ENCODE results near the gene CCDC192.
A peak's percentile ranks its signal among the peaks of the same experiment; 100 is the strongest.

CCDC192 gene

GRCh38 chr5:127871503-127872153 lies 168.4 kb downstream of the CCDC192 start:
- H3K4me1 ChIP-seq (ENCODE audit: insufficient read depth, low read length, poor library complexity, severe bottlenecking), result no peaks in the 10 kb centered on the region
- H3K27me3 ChIP-seq (ENCODE audit: insufficient read depth, low read length, poor library complexity, severe bottlenecking), result no peaks in the 10 kb centered on the region
- H3K36me3 ChIP-seq (ENCODE audit: insufficient read depth, low read length), result no peaks in the 10 kb centered on the region
- TF ChIP-seq CTCF (conservative IDR thresholded peaks at IDR 0.05; ENCODE audit: low read length), result no peak
- H3K79me2 ChIP-seq (ENCODE audit: insufficient read depth, low read length), result no peaks in the 10 kb centered on the region
- no peaks in the 10 kb centered on the region for H4K20me1 ChIP-seq (ENCODE audit: insufficient read depth, low read length, poor library complexity, severe bottlenecking)
- no peaks in the 10 kb centered on the region for H3K9me3 ChIP-seq (ENCODE audit: insufficient read depth, low read depth, low read length)
- H3K9ac ChIP-seq (ENCODE audit: low read depth, low read length, poor library complexity, severe bottlenecking), result no peak overlapping the region
- no peak overlapping the region for H3K4me3 ChIP-seq (ENCODE audit: low read length, poor library complexity, severe bottlenecking)
- no peak overlapping the region for H2AFZ ChIP-seq (ENCODE audit: low read length)
- no peak overlapping the region for H3K4me2 ChIP-seq (ENCODE audit: low read depth, low read length, poor library complexity, severe bottlenecking)
- H3F3A ChIP-seq (ENCODE audit: low read depth), result no peaks in the 10 kb centered on the region
- H3K9me2 ChIP-seq (replicated peaks; ENCODE audit: low read depth, low read length), result no peaks in the 10 kb centered on the region

- no peak overlapping the region for H2AFZ ChIP-seq (ENCODE audit: low read length)
- H3K9me3 ChIP-seq (ENCODE audit: insufficient read depth, low read depth, low read length), result no peaks in the 10 kb centered on the region
- no peak overlapping the region for H3K4me2 ChIP-seq (ENCODE audit: low read depth, low read length, poor library complexity, severe bottlenecking)
- H3K9me2 ChIP-seq (replicated peaks; ENCODE audit: low read depth, low read length), result no peaks in the 10 kb centered on the region
- no peak for TF ChIP-seq CTCF (conservative IDR thresholded peaks at IDR 0.05; ENCODE audit: low read length)
- TF ChIP-seq EZH2phosphoT487 (IDR thresholded peaks at IDR 0.05; ENCODE audit: borderline replicate concordance), result no peak
- H3K27me3 ChIP-seq (ENCODE audit: insufficient read depth, low read length, poor library complexity, severe bottlenecking), result no peaks in the 10 kb centered on the region
- H3K9ac ChIP-seq (ENCODE audit: low read depth, low read length, poor library complexity, severe bottlenecking), result no peak overlapping the region
- H4K20me1 ChIP-seq (ENCODE audit: insufficient read depth, low read length, poor library complexity, severe bottlenecking), result no peaks in the 10 kb centered on the region
- no peaks in the 10 kb centered on the region for H3K4me1 ChIP-seq (ENCODE audit: insufficient read depth, low read length, poor library complexity, severe bottlenecking)
- H3K79me2 ChIP-seq (ENCODE audit: insufficient read depth, low read length), result no peaks in the 10 kb centered on the region
- H3K4me3 ChIP-seq (ENCODE audit: low read length, poor library complexity, severe bottlenecking), result no peak overlapping the region
- H3F3A ChIP-seq (ENCODE audit: low read depth), result no peaks in the 10 kb centered on the region
- H3K36me3 ChIP-seq (ENCODE audit: insufficient read depth, low read length), result no peaks in the 10 kb centered on the region
These were observed 169.3 kb downstream of the CCDC192 start for GRCh38 chr5:127872494-127872893.

- Histone ChIP-seq H3K4me3 (ENCODE audit: low read length, poor library complexity, severe bottlenecking) (no peak overlapping the region), H3K4me1 (ENCODE audit: insufficient read depth, low read length, poor library complexity, severe bottlenecking) (no peaks in the 10 kb centered on the region), H3F3A (ENCODE audit: low read depth) (no peaks in the 10 kb centered on the region), H3K9me2 (replicated peaks; ENCODE audit: low read depth, low read length) (no peaks in the 10 kb centered on the region), H3K9ac (ENCODE audit: low read depth, low read length, poor library complexity, severe bottlenecking) (no peak overlapping the region), H4K20me1 (ENCODE audit: insufficient read depth, low read length, poor library complexity, severe bottlenecking) (no peaks in the 10 kb centered on the region), H3K4me2 (ENCODE audit: low read depth, low read length, poor library complexity, severe bottlenecking) (no peak overlapping the region), H3K9me3 (ENCODE audit: insufficient read depth, low read depth, low read length) (no peaks in the 10 kb centered on the region), H3K27me3 (ENCODE audit: insufficient read depth, low read length, poor library complexity, severe bottlenecking) (no peaks in the 10 kb centered on the region), H2AFZ (ENCODE audit: low read length) (no peak overlapping the region), H3K79me2 (ENCODE audit: insufficient read depth, low read length) (no peaks in the 10 kb centered on the region), H3K36me3 (ENCODE audit: insufficient read depth, low read length) (no peaks in the 10 kb centered on the region)
- TF ChIP-seq CTCF (conservative IDR thresholded peaks at IDR 0.05; ENCODE audit: low read length) (peak; percentile 41), EZH2phosphoT487 (IDR thresholded peaks at IDR 0.05; ENCODE audit: borderline replicate concordance) (no peak)
These were observed 172.2 kb downstream of the CCDC192 start for GRCh38 chr5:127875235-127876021.

Measured in Loucy (cell line).